Neural progenitor cell (in vitro differentiated cells): Measurements from ENCODE around the gene UCK2.

Experiments used
- CTCF ChIP-seq: fragments of 200-600 bp; sonication (generic); IDR thresholded peaks from 2 replicates; pipeline ENCODE4 v1.5.1; 2017; ENCODE audit warnings: antibody characterized with exemption, mild to moderate bottlenecking
- EZH2 ChIP-seq: fragments of 200-600 bp; sonication (generic); IDR thresholded peaks from 2 replicates; pipeline ENCODE4 v1.6.1; 2017; ENCODE audit warnings: antibody characterized with exemption, mild to moderate bottlenecking, moderate library complexity
- EZH2phosphoT487 ChIP-seq: fragments of 200-600 bp; sonication (generic); IDR thresholded peaks from 2 replicates; pipeline ENCODE4 v1.6.1; 2017; ENCODE audit warnings: antibody characterized with exemption

GRCh38 chr1:165925498-165926079 lies 98.2 kb downstream of the UCK2 start:
- TF ChIP-seq EZH2 (no peak), CTCF (no peak), EZH2phosphoT487 (no peak)
